Inflammatory macrophage treated with lipopolysaccharide for 1 hour (primary cell): ENCODE measurements around the gene CRYBG2.
"Not testable (repeated sequence)": the region's sequence is repeated elsewhere in the genome, so short reads cannot be mapped to it uniquely, and the experiment has no call there.

ENCODE experiments used
- DNase-seq, 2 donors: peaks; one replicate each; pipeline ENCODE4 v3.0.0-alpha.2; 2020 to 2022

CRYBG2 gene

DNA sequence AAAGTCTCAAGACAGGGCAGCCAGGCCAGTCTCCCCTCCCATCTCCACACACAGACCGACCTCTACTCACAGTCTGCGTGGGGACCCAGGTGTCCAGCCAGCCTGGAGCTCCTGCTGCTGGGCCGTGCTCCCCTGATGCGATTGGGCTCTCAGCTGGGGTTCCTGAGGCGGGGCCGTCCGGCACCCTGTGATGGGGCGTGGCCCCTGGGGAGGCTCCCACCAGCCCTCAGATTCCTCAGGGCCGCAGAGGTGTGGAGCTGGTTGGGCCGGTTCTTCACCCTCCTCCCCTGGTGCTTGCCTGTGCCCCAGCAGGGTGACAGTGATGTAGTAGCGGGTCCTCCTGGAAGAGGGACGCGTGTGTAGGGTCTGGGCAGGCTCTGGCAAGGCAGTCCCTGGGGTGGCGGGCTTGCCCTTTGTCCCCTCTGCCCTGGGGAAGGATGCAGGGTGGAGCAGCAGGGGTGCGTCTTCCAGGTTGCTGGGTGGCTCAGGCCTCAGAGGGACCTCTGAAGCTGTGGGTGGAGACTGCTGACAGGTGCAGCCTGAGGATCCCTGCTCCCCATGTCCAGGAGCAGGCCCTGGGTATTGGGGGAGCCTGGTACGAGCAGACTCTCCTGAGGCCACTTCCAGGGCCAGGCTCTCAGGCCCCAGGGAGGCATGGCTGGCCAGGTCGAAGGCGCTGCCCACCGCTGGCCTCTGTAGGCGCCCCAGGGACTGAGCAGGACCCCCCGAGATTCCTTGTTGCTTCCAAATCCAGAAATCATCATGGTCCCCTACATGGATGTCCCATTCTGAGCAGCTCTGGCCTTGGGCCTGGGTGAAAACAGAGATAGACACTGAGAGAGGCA lies at the start of gene CRYBG2:
Gene CRYBG2 (minus strand): TSS at position 155 of the 845 bp plus-strand sequence. CDS start 7,473 bp downstream, outside the sequence.
- no peak for DNase-seq

GRCh38 chr1:26403656-26404055 lies 49.7 kb upstream of the CRYBG2 start:
- DNase-seq: no peak

DNA sequence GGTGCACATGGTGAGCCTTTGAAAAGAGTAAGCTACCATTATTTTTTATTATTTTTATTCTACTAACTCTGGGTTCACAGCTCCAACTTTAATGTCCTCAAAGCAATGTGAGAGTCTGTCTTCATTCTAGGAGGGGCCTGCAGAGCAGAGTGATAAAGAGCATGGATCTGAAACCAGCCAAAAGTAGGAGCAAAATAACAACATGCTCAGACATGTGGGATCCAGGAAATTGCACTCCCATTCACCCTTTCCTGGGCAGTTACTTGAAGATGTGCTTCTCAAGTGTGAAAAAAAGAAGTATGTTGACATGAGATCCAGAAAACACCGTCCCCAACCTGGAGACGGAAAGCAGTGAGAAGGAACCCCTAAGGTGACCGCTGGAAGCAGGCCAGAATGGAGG lies 48.0 kb upstream of the CRYBG2 start:
- DNase-seq: no peak

DNA sequence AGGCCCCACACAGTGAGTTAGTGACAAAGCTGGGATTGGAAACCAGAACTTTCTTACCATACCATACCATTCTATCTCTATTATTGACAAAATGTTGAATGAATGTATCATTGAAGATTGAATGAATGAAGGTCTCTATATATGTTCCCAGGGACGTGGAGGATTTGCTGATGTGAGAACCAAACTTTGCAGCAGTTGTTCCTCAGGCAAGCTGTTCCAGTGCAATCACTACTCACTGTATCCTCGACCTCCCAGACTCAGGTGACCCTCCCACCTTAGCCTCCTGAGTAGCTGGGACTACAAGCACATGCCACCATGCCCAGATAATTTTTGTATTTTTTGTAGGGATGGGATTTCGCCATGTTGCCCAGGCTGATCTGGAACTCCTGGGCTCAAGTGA lies 45.1 kb upstream of the CRYBG2 start:
- DNase-seq: no peak

- no peak for DNase-seq
These were observed 41.8 kb upstream of the CRYBG2 start for GRCh38 chr1:26395754-26396153.

GRCh38 chr1:26391450-26391849 lies 37.5 kb upstream of the CRYBG2 start:
- peak in 1 of 2 donors; percentile 64 for DNase-seq

GRCh38 chr1:26389604-26390247 lies 35.8 kb upstream of the CRYBG2 start:
- DNase-seq: no peak

DNA sequence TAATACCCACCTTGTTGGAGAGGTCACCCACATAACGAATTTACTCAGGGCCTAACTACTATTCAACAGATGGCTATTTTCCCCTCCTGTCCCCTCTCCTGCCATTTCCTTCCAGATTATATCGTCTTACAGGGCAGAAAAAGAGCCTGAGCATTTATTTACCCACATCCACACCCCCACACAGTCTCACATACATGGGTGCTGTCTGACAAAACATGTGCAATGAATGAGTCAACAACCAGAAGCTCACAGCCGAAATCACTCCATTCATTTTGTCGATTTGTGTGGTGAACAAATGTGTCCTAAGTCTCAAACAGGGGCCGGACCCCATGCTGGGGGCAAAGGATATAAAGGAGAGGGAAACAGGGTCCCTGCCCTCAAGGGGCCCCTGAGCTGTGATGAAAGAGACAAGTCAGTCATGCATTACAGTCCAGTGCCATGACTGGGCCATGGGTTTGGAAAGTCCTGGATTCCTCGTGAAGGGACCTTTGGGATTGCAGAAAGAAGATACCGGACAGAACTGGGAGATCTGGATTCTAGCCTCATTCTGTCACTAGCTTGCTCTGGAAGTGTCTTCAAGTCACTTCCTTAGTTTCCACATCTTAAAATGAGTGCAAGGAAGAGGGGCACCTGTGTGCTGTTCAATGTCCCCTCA lies 35.0 kb upstream of the CRYBG2 start:
- no peak for DNase-seq

DNA sequence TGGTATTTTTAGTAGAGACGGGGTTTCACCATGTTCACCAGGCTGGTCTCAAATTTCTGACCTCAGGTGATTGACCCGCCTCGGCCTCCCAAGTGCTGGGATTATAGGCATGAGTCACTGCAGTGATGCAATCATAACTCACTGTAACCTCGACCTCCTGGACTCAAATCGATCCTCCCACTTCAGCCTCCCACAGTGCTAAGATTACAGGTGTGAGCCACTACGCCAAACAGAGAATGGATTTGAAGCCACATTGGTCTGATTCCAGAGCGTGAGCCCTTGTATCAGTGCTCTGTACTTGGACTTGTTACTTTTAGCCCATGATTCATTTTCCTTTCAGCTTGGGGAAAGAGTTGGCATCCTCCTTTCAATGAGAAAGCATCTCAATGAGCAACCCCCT lies 33.5 kb upstream of the CRYBG2 start:
- DNase-seq: no peak

GRCh38 chr1:26385063-26385462 lies 31.1 kb upstream of the CRYBG2 start:
- not testable (repeated sequence) for DNase-seq

GRCh38 chr1:26384076-26384475 lies 30.1 kb upstream of the CRYBG2 start:
- no peak for DNase-seq

GRCh38 chr1:26378879-26379251 lies 24.9 kb upstream of the CRYBG2 start:
- DNase-seq: no peak

DNA sequence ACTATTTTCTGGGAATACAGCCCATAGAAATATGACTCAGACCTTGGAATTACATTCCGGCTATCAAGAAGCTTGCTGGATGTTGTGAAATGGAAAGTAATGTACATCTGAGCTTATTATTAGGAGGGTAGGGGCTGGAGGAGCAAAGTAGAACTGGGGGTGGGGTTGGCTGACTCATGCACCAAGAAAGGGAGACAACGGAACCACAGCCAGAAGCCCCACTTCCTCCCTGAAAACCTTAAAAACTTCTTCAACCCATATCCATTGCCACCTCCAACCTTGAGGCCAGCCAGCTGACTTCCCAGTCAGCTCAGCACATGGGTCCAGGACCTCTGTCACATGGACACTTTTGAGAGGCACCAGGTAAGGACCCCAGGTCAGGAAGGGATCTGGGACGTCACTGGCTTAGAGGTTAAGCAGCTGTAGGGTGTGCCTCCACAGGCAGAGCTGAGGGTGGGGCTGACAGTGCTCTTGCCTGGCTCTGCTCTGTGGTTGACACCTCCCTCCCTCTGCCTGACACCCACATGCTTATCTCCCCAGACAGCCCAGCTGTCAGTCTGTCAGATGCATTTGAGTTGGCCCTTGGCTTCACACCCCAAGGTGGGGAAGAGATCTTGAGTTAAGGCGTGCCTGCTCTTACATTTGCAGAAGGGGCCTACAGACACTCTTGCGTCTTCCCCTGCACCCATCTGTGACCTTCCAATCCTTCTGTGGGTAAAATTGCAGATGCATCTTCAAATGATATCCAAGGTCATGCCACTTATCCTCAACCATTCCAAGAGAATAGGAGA lies 24.4 kb upstream of the CRYBG2 start:
- peak; percentile 53 to 55 for DNase-seq

DNA sequence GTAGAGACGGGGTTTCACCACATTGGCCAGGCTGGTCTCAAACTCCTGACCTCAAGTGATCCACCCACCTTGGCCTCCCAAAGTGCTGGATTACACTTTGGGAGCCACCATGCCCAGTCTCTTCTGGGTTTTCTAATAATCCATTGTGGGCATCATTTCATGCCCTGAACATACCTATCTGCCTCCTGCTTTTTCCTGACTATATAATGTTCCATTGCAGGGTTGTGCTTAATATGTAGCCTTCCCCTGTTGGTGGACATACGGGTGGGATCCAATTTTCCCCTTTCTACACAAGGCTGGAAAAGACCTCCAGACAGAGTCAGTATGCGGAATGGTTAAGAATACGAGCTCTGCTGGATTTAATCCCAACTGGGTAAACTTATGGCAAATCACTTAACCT lies 22.1 kb upstream of the CRYBG2 start:
- DNase-seq: no peak

GRCh38 chr1:26375081-26375480 lies 21.2 kb upstream of the CRYBG2 start:
- no peak for DNase-seq

DNA sequence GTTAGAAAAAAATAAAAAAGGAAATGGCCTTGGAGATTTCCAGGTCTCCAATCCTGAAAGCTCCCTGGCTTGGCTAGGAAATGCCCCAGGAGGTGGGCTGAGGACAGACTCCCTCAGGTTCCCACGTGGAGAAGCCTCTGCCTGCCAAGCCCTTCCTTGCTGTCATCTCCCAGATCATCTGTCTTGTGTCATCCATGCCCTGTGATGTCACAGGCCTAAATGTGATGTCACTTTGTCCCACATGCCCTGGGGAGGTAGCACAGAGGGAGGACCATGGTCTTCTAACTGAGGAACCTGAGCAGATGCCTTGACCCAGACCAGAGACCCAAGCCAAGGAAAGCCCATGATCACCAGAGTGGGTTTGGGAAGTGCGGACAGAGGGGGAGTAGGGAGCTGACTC lies 20.4 kb upstream of the CRYBG2 start:
- not testable (repeated sequence) for DNase-seq

GRCh38 chr1:26373789-26374188 lies 19.9 kb upstream of the CRYBG2 start:
- DNase-seq: no peak

GRCh38 chr1:26373281-26373680 lies 19.4 kb upstream of the CRYBG2 start:
- no peak for DNase-seq

DNA sequence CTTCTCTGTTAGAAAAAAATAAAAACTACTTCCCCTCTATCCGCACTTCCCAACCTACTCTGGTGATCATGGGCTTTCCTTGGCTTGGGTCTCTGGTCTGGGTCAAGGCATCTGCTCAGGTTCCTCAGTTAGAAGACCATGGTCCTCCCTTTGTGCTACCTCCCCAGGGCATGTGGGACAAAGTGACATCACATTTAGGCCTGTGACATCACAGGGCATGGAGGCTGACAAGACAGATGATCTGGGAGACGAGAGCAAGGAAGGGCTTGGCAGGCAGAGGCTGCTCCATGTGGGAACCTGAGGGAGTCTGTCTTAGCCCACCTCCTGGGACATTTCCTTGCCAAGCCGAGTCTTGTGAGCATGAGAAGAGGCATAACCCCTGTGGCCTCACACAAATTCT lies 18.7 kb upstream of the CRYBG2 start, which contains the start of gene ZNF683:
Gene ZNF683 (minus strand): TSS at position 140 of the 400 bp plus-strand sequence. CDS start 4,179 bp downstream, outside the sequence.
- DNase-seq: not testable (repeated sequence)

DNA sequence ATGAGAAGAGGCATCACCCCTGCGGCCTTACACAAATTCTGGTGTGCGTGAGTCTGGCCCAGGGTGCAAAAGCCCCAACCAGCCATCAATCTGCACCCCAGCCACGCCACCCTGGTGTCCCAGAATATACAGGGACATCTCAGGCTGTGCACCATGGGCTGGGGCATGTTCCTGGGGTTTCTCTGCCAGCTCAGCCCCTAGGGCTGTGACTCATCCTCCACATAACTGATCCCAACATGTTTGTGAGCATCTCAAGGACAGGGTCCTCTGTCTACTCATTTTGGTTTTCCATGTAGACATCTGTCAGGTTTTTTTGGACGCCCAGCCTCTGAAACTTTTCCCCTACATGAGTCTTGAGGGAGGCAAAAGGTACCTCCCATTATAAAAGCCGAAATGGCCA lies 18.1 kb upstream of the CRYBG2 start:
- DNase-seq: no peak

- no peak for DNase-seq
These were observed 16.9 kb upstream of the CRYBG2 start for GRCh38 chr1:26370591-26371382.

DNA sequence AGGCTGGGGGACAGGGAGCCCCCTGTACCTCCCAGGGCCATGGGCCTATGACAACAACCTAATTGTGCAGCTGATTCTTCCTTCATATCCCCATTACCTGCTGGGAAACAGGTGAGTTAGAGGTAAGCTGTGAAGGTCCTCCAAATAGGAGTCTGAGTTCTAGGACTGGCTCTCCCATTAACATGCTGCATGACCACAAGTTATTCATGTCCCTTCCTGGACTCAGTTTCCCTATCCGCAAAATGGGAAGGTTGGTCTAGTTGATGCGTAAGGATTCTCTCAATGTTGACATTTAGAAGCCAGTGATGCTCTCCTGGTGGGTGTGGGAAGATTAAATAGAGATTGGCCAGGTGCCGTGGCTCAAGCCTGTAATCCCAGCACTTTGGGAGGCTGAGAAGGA lies 14.6 kb upstream of the CRYBG2 start:
- DNase-seq: no peak
